GM23248 (cell line): ENCODE results near the gene LNX2.

Experiments used
- EZH2 ChIP-seq: fragments of 200-600 bp; sonication (generic); IDR thresholded peaks from 2 replicates; pipeline ENCODE4 v1.6.1; 2018; ENCODE audit warnings: antibody characterized with exemption, mild to moderate bottlenecking; ENCODE audit not compliant: insufficient read depth, poor library complexity, severe bottlenecking
- EZH2phosphoT487 ChIP-seq: fragments of 200-600 bp; sonication (generic); IDR thresholded peaks from 2 replicates; pipeline ENCODE4 v1.6.1; 2018; ENCODE audit warnings: antibody characterized with exemption, moderate library complexity, mild to moderate bottlenecking, low read depth; ENCODE audit not compliant: insufficient read depth

DNA sequence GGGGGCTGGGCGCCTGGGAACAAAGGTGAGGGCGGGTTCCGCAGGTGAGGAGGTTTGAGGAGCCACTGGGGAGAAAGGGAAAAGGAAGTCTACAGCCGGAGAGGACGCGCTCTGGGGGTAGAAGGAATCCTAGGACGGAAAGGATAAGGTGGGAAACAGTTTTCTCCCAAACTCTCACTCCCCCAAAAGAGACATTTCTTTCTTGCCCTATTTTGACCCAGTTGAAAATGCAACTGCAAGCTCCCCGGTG is 712 bp upstream of the LNX2 start:
- TF ChIP-seq EZH2 (no peak), EZH2phosphoT487 (no peak)
